Tongue (tissue), 2 donors: ENCODE measurements around the gene PDE4D. TPM values are rescaled to one million over a fixed set of nuclear protein-coding genes. Genes with fewer than 3 reads are reported as not detected.

Experiments used
- DNase-seq: peaks from one replicate; pipeline ENCODE4 v3.0.0-alpha.2; 2015
- total RNA-seq: library from RNA; depleted of rRNA; stranded (reverse); fragments of >200 nt; gene quantifications from one replicate; pipeline ENCODE4 v1.2.3, GENCODE V29; 2014

Gene PDE4D
- total RNA-seq, 1 donor from 2014 or later = 189 TPM

GRCh38 chr5:59838067-59838466 is 55.5 kb downstream of the PDE4D start:
- no peak for DNase-seq

- DNase-seq = no peak
Measured at GRCh38 chr5:59837071-59837470, 56.5 kb downstream of the PDE4D start.

GRCh38 chr5:59835800-59836199 is 57.7 kb downstream of the PDE4D start:
- no peak for DNase-seq

- no peak for DNase-seq
Measured at GRCh38 chr5:59833448-59833847, 60.1 kb downstream of the PDE4D start.

- DNase-seq = no peak
Measured at GRCh38 chr5:59832577-59833301, 60.8 kb downstream of the PDE4D start.

GRCh38 chr5:59831326-59832010 is 62.1 kb downstream of the PDE4D start:
- DNase-seq = no peak

- no peak for DNase-seq
Measured at GRCh38 chr5:59830536-59831200, 62.9 kb downstream of the PDE4D start.

- DNase-seq = no peak
Measured at GRCh38 chr5:59829922-59830321, 63.6 kb downstream of the PDE4D start.

- DNase-seq = peak; percentile 50
Measured at GRCh38 chr5:59829386-59829785, 64.1 kb downstream of the PDE4D start.

GRCh38 chr5:59828623-59829022 is 64.9 kb downstream of the PDE4D start:
- no peak for DNase-seq

GRCh38 chr5:59826996-59827395 is 66.5 kb downstream of the PDE4D start:
- no peak for DNase-seq

- no peak for DNase-seq
Measured at GRCh38 chr5:59823420-59823819, 70.1 kb downstream of the PDE4D start.

GRCh38 chr5:59819806-59820205 is 73.7 kb downstream of the PDE4D start:
- DNase-seq = no peak

- no peak for DNase-seq
Measured at GRCh38 chr5:59817536-59817935, 76.0 kb downstream of the PDE4D start.

GRCh38 chr5:59816654-59817300 is 76.7 kb downstream of the PDE4D start:
- DNase-seq = no peak

GRCh38 chr5:59814537-59814872 is 79.0 kb downstream of the PDE4D start:
- no peak for DNase-seq

GRCh38 chr5:59813761-59814536 is 79.6 kb downstream of the PDE4D start:
- peak; percentile 81 for DNase-seq

GRCh38 chr5:59810041-59810440 is 83.5 kb downstream of the PDE4D start:
- DNase-seq = peak; percentile 92

- no peak for DNase-seq
Measured at GRCh38 chr5:59807806-59808205, 85.7 kb downstream of the PDE4D start.

GRCh38 chr5:59800347-59800893 is 93.1 kb downstream of the PDE4D start:
- no peak for DNase-seq

- peak; percentile 84 for DNase-seq
Measured at GRCh38 chr5:59799668-59800346, 93.7 kb downstream of the PDE4D start.
